GM12878 (cell line): Measurements from ENCODE around the gene TRIM25.

Experiments used
- FOXM1 ChIP-seq: IDR thresholded peaks from 2 replicates; pipeline ENCODE4 v1.6.1; 2012; ENCODE audit warnings: low read depth, mild to moderate bottlenecking, inconsistent platforms, low read length, moderate library complexity
- HCFC1 ChIP-seq: fragments of 150-350 bp; IDR thresholded peaks from 2 replicates; pipeline ENCODE4 v1.6.1; 2014; ENCODE audit warnings: low read length
- IKZF1 ChIP-seq: fragments of 450-650 bp; conservative IDR thresholded peaks from 2 replicates; pipeline ENCODE4 v1.6.1; 2017; ENCODE audit warnings: antibody characterized with exemption, mild to moderate bottlenecking
- MXI1 ChIP-seq: fragments of 150-350 bp; IDR thresholded peaks from 2 replicates; pipeline ENCODE4 v1.6.1; 2011; ENCODE audit warnings: low read depth, mild to moderate bottlenecking, inconsistent platforms, low read length, improper control_type of control experiment
- NR2C1 ChIP-seq: fragments of 450-650 bp; IDR thresholded peaks from 2 replicates; pipeline ENCODE4 v1.6.1; 2017; ENCODE audit warnings: antibody characterized with exemption, mild to moderate bottlenecking, moderate library complexity
- PBX3 ChIP-seq: IDR thresholded peaks from 2 replicates; pipeline ENCODE4 v1.6.1; 2011; ENCODE audit warnings: mild to moderate bottlenecking, low read depth, low read length, moderate library complexity; ENCODE audit not compliant: insufficient replicate concordance
- REST ChIP-seq: IDR thresholded peaks from 2 replicates; pipeline ENCODE4 v1.6.1; 2012; ENCODE audit warnings: mild to moderate bottlenecking, low read depth, low read length
- YBX1 ChIP-seq: fragments of 450-650 bp; IDR thresholded peaks from 2 replicates; pipeline ENCODE4 v1.6.1; 2016; ENCODE audit warnings: antibody characterized with exemption
- ZNF274 ChIP-seq: IDR thresholded peaks from one replicate; pipeline ENCODE4 v1.8.0; 2011; ENCODE audit not compliant: insufficient read length, insufficient read depth

GRCh38 chr17:56935461-56935860, 21.6 kb upstream of the TRIM25 start:
- TF ChIP-seq PBX3 (no peak), IKZF1 (no peak), FOXM1 (no peak), HCFC1 (no peak), MXI1 (no peak), NR2C1 (no peak), ZNF274 (no peak), YBX1 (no peak), REST (no peak)
